ENCODE data around the gene RCSD1.

Gene RCSD1

GRCh38 chr1:167693425-167694045 is 63.5 kb downstream of the RCSD1 start:
- DNase-seq: no peak

- no peak for DNase-seq
Measured at GRCh38 chr1:167694691-167695090, 64.7 kb downstream of the RCSD1 start.

- no peak for DNase-seq
Measured at GRCh38 chr1:167695147-167695546, 65.1 kb downstream of the RCSD1 start.

GRCh38 chr1:167695756-167696561 is 65.9 kb downstream of the RCSD1 start:
- DNase-seq: no peak

GRCh38 chr1:167697667-167698141 is 67.7 kb downstream of the RCSD1 start:
- DNase-seq: no peak

GRCh38 chr1:167698313-167698712 is 68.3 kb downstream of the RCSD1 start:
- DNase-seq: no peak

- no peak for DNase-seq
Measured at GRCh38 chr1:167701510-167701909, 71.5 kb downstream of the RCSD1 start.

- DNase-seq: no peak
Measured at GRCh38 chr1:167703557-167703956, 73.5 kb downstream of the RCSD1 start.

- DNase-seq: no peak
Measured at GRCh38 chr1:167704715-167705114, 74.7 kb downstream of the RCSD1 start.

- DNase-seq: no peak
Measured at GRCh38 chr1:167705250-167705649, 75.2 kb downstream of the RCSD1 start.

- DNase-seq: no peak
Measured at GRCh38 chr1:167706363-167706762, 76.3 kb downstream of the RCSD1 start.

GRCh38 chr1:167706931-167707877 is 77.2 kb downstream of the RCSD1 start:
- DNase-seq: no peak

GRCh38 chr1:167707942-167708341 is 77.9 kb downstream of the RCSD1 start:
- no peak for DNase-seq

- no peak for DNase-seq
Measured at GRCh38 chr1:167708940-167709389, 78.9 kb downstream of the RCSD1 start.

- no peak for DNase-seq
Measured at GRCh38 chr1:167710836-167711235, 80.8 kb downstream of the RCSD1 start.

- no peak for DNase-seq
Measured at GRCh38 chr1:167711797-167712196, 81.8 kb downstream of the RCSD1 start.

- no peak for DNase-seq
Measured at GRCh38 chr1:167713330-167714081, 83.5 kb downstream of the RCSD1 start.

- no peak for DNase-seq
Measured at GRCh38 chr1:167714098-167714438, 84.0 kb downstream of the RCSD1 start.

- DNase-seq: peak; percentile 69 to 73
Measured at GRCh38 chr1:167714439-167715156, 84.6 kb downstream of the RCSD1 start.

- DNase-seq: peak; percentile 75 to 89
Measured at GRCh38 chr1:167715157-167715999, 85.3 kb downstream of the RCSD1 start.

- DNase-seq: no peak
Measured at GRCh38 chr1:167716000-167716271, 85.9 kb downstream of the RCSD1 start.
